GM12878 (cell line): ENCODE data around the gene NELFB. TPM values are rescaled to one million over a fixed set of nuclear protein-coding genes. Genes with fewer than 3 reads are reported as not detected.

Source experiments
- ATAC-seq: fragments of 200-7000 bp; cut with Tn5 transposase; 3 replicates; pipeline ENCODE4 v1.9.1; 2020; ENCODE audit warnings: mild to moderate bottlenecking, moderate library complexity
- BruUV-seq: library from RNA; stranded (reverse); fragments of 400-500 nt; replicated peaks from 2 replicates; lab custom pipeline; 2021; lab: Mats Ljungman, UMichigan
- CTCF ChIA-PET: fragments of 300-600 bp; sonication (Branson Sonifier 250); formaldehyde crosslinking; extraction: SDS; loops from one replicate; lab custom pipeline; 2021; ENCODE audit warnings: inconsistent platforms; lab: Yijun Ruan, JAX
- POLR2A ChIA-PET: fragments of 350-600 bp; formaldehyde crosslinking; extraction: SDS; loops from one replicate; lab custom pipeline; 2021; ENCODE audit warnings: inconsistent platforms; lab: Charles Lee
- RAD21 ChIA-PET: fragments of 300-600 bp; sonication (Branson Sonifier 250); formaldehyde crosslinking; loops from one replicate; lab custom pipeline; 2023; ENCODE audit warnings: antibody characterized with exemption; ENCODE audit not compliant: unreplicated experiment; lab: Charles Lee
- SMC1A ChIA-PET: fragments of 300-600 bp; sonication (Branson Sonifier 250); formaldehyde crosslinking; loops from one replicate; lab custom pipeline; 2023; ENCODE audit not compliant: unreplicated experiment, uncharacterized antibody; lab: Charles Lee
- DNase-seq: peaks from one replicate; pipeline ENCODE4 v3.0.0-alpha.2; 2011; ENCODE audit warnings: low read depth, low spot score
- FAIRE-seq: peaks from 3 replicates; lab custom pipeline; 2011; peaks lifted over from hg19 to GRCh38; lab: Jason Lieb, UNC
- H2AFZ ChIP-seq: 2 replicates; pipeline ENCODE4 v1.6.0; 2011; ENCODE audit warnings: low read depth, low read length, control low read depth; ENCODE audit not compliant: control insufficient read depth
- H3K27ac ChIP-seq: 2 replicates; pipeline ENCODE4 v1.5.1; 2011; ENCODE audit warnings: control low read depth; ENCODE audit not compliant: control insufficient read depth, insufficient read depth
- H3K27me3 ChIP-seq, 2 experiments: replicated peaks in 1 of 2; 2 replicates each; pipeline versions ENCODE4 v1.6.0 to v1.6.1; 2011; ENCODE audit warnings: low read length in 1 of 2; ENCODE audit not compliant: control insufficient read depth in 2 of 2, insufficient read depth in 2 of 2
- H3K36me3 ChIP-seq, 2 experiments: 2 replicates each; pipeline ENCODE4 v1.5.1; 2011; ENCODE audit warnings: low read length in 1 of 2; ENCODE audit not compliant: control insufficient read depth in 2 of 2, insufficient read depth in 2 of 2
- H3K4me1 ChIP-seq: 2 replicates; pipeline ENCODE4 v1.6.1; 2011; ENCODE audit warnings: mild to moderate bottlenecking, low read length, moderate library complexity, mixed read lengths; ENCODE audit not compliant: control insufficient read depth, insufficient read depth
- H3K4me2 ChIP-seq: 2 replicates; pipeline ENCODE4 v1.6.0; 2011; ENCODE audit warnings: control low read depth; ENCODE audit not compliant: control insufficient read depth, insufficient read depth
- H3K4me3 ChIP-seq: fragments of 200-600 bp; sonication (generic); 2 replicates; pipeline ENCODE4 v1.5.1; 2016
- H3K79me2 ChIP-seq: 2 replicates; pipeline ENCODE4 v1.6.0; 2011; ENCODE audit warnings: low read length; ENCODE audit not compliant: control insufficient read depth, insufficient read depth
- H3K9ac ChIP-seq: 2 replicates; pipeline ENCODE4 v1.8.0; 2011; ENCODE audit warnings: low read length, control low read depth, mixed read lengths; ENCODE audit not compliant: control insufficient read depth, insufficient read depth
- H3K9me3 ChIP-seq: replicated peaks from 3 replicates; pipeline ENCODE4 v1.5.1; 2011; ENCODE audit warnings: mild to moderate bottlenecking, low read length; ENCODE audit not compliant: control insufficient read depth, insufficient read depth
- H4K20me1 ChIP-seq: 2 replicates; pipeline ENCODE4 v1.6.0; 2011; ENCODE audit not compliant: control insufficient read depth, insufficient read depth
- ATF2 ChIP-seq: IDR thresholded peaks from 2 replicates; pipeline ENCODE4 v1.6.1; 2012; ENCODE audit warnings: low read length, inconsistent platforms
- BCL11A ChIP-seq: IDR thresholded peaks from 2 replicates; pipeline ENCODE4 v1.6.1; 2011; ENCODE audit warnings: low read depth, low read length
- BCL3 ChIP-seq: IDR thresholded peaks from 2 replicates; pipeline ENCODE4 v1.6.1; 2011; ENCODE audit warnings: borderline replicate concordance, low read depth, mild to moderate bottlenecking, moderate library complexity, low read length; ENCODE audit not compliant: insufficient read depth, poor library complexity, severe bottlenecking
- FOS ChIP-seq: IDR thresholded peaks from 3 replicates; pipeline ENCODE4 v1.6.1; 2011; ENCODE audit warnings: borderline replicate concordance; ENCODE audit not compliant: insufficient read length; ENCODE audit errors: extremely low read depth
- HCFC1 ChIP-seq: fragments of 150-350 bp; IDR thresholded peaks from 2 replicates; pipeline ENCODE4 v1.6.1; 2014; ENCODE audit warnings: low read length
- NFXL1 ChIP-seq: fragments of 450-650 bp; IDR thresholded peaks from 2 replicates; pipeline ENCODE4 v1.6.1; 2017; ENCODE audit warnings: antibody characterized with exemption, mild to moderate bottlenecking, borderline replicate concordance
- POU2F2 ChIP-seq: IDR thresholded peaks from 3 replicates; pipeline ENCODE4 v1.6.1; 2011; ENCODE audit warnings: low read depth, mild to moderate bottlenecking, low read length, borderline replicate concordance
- RELA ChIP-seq: fragments of 450-650 bp; IDR thresholded peaks from 2 replicates; pipeline ENCODE4 v1.8.0; 2014; ENCODE audit warnings: borderline replicate concordance; ENCODE audit not compliant: partially characterized antibody
- TARDBP ChIP-seq: IDR thresholded peaks from 2 replicates; pipeline ENCODE4 v1.6.1; 2016; ENCODE audit warnings: borderline replicate concordance
- ZBTB4 ChIP-seq: fragments of 450-650 bp; formaldehyde crosslinking; IDR thresholded peaks from 2 replicates; pipeline ENCODE4 v1.4.0; 2022; ENCODE audit warnings: mild to moderate bottlenecking, moderate library complexity
- ZNF622 ChIP-seq: fragments of 450-650 bp; IDR thresholded peaks from 2 replicates; pipeline ENCODE4 v1.6.1; 2017; ENCODE audit warnings: mild to moderate bottlenecking, inconsistent platforms
- WGBS: methylation state at CpG from one replicate; pipeline ENCODE4 v1.1.6; 2016; ENCODE audit warnings: low lambda C conversion rate; ENCODE audit not compliant: insufficient replicate concordance, insufficient coverage; ENCODE audit errors: missing lambda C conversion rate; 5-methylcytosine and 5-hydroxymethylcytosine counted together
- in situ Hi-C: fragments of 300-500 bp; cut with MboI; formaldehyde crosslinking; loops from 9 replicates; pipeline ENCODE4 v1.14.3; 2018; ENCODE audit warnings: mixed read lengths
- intact Hi-C: fragments of 100-400 bp; cut with micrococcal nuclease; formaldehyde crosslinking; loops from one replicate; pipeline ENCODE4 v1.14.2; 2022; ENCODE audit not compliant: unreplicated experiment
- polyA plus RNA-seq, 11 experiments: library from polyadenylated mRNA; depleted of rRNA in 4 of 11; unstranded in 6 of 11; stranded (reverse) in 5 of 11; fragments of >200 nt; fragmentation: Nextera tagmentation in 4 of 11; fragmentation: Illumina TruSeq in 1 of 11; extraction: Ambion mirVana in 4 of 11; extraction: Trizol in 1 of 11; gene quantifications; 1 replicate in 1 of 11; 2 replicates in 10 of 11; pipeline versions ENCODE4 v1.2.1 to v1.2.3, GENCODE V29; 2011 to 2016; ENCODE audit warnings: inconsistent platforms in 2 of 11, missing spikeins in 2 of 11, low read depth in 1 of 11
- total RNA-seq, 4 experiments: library from RNA; depleted of rRNA in 3 of 4; stranded (reverse); fragments of >200 nt in 3 of 4; fragmentation: Illumina TruSeq in 1 of 4; extraction: Trizol in 1 of 4; gene quantifications; 2 replicates each; pipeline versions ENCODE4 v1.2.1 to v1.2.3, GENCODE V29; 2013 to 2021
- TF ChIP-seq, protein P1 (sequence below): fragments of 450-650 bp; IDR thresholded peaks from 2 replicates; pipeline ENCODE4 v1.6.1; 2017; ENCODE audit warnings: mild to moderate bottlenecking
- TF ChIP-seq, protein P2 (sequence below): IDR thresholded peaks from 2 replicates; pipeline ENCODE4 v1.6.1; 2012; ENCODE audit warnings: low read depth, low read length, improper control_type of control experiment

The NELFB gene
- total and polyA plus RNA-seq, 10 of the 15 experiments (the other 5 are each of a cell fraction or from before 2014, with no cell fraction given) = 0.19 to 63.4 (median 30.9) TPM

DNA sequence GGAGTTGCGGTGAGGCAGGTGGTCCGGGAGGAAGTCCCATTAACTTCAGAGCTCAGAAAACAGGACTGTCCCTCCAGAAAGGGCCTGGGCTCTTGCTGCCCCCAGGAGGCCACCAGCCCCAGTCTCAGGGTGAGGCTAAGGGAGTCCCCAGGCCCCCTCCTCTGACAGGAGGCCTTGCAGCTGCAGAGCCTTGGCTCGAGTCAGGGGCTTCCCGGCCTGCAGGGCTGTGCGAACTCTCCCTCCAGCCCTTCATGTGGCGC, 7.3 kb upstream of the NELFB start:
- Histone ChIP-seq H3K27me3 (no peaks in the 10 kb centered on the region), H3K9ac (no peak overlapping the region), H3K79me2 (peaks cover 8% of the 10 kb centered on the region), H3K4me3 (no peak overlapping the region), H4K20me1 (no peaks in the 10 kb centered on the region), H3K4me1 (peaks cover 15% of the 10 kb centered on the region), H2AFZ (no peak overlapping the region)
- BruUV-seq = no TSS peak
- no peak for ATAC-seq
- ChIA-PET SMC1A (no interaction called here), RAD21 (no interaction called here), POLR2A (interaction anchor here (0.6 kb wide), 1 partner anchor 15 kb away, joined by 3 read pairs; no protein-coding TSS in a partner anchor), CTCF (no interaction called here)
- no peak for DNase-seq
- intact Hi-C loops (no loop called here), in situ Hi-C loops (no loop called here)
- TF ChIP-seq BCL3 = no peak
- no peak for TF ChIP-seq TARDBP
- no peak for TF ChIP-seq BCL11A
- no peak for TF ChIP-seq POU2F2
- no peak for TF ChIP-seq RELA
- TF ChIP-seq ATF2 = no peak
- TF ChIP-seq ZNF622 = no peak
- TF ChIP-seq FOS = no peak
- TF ChIP-seq, protein P1, sequence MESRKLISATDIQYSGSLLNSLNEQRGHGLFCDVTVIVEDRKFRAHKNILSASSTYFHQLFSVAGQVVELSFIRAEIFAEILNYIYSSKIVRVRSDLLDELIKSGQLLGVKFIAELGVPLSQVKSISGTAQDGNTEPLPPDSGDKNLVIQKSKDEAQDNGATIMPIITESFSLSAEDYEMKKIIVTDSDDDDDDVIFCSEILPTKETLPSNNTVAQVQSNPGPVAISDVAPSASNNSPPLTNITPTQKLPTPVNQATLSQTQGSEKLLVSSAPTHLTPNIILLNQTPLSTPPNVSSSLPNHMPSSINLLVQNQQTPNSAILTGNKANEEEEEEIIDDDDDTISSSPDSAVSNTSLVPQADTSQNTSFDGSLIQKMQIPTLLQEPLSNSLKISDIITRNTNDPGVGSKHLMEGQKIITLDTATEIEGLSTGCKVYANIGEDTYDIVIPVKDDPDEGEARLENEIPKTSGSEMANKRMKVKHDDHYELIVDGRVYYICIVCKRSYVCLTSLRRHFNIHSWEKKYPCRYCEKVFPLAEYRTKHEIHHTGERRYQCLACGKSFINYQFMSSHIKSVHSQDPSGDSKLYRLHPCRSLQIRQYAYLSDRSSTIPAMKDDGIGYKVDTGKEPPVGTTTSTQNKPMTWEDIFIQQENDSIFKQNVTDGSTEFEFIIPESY = no peak
- no peak for TF ChIP-seq HCFC1
- TF ChIP-seq, protein P2, sequence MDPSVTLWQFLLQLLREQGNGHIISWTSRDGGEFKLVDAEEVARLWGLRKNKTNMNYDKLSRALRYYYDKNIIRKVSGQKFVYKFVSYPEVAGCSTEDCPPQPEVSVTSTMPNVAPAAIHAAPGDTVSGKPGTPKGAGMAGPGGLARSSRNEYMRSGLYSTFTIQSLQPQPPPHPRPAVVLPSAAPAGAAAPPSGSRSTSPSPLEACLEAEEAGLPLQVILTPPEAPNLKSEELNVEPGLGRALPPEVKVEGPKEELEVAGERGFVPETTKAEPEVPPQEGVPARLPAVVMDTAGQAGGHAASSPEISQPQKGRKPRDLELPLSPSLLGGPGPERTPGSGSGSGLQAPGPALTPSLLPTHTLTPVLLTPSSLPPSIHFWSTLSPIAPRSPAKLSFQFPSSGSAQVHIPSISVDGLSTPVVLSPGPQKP = no peak
- TF ChIP-seq NFXL1 = no peak
- TF ChIP-seq ZBTB4 (CRISPR knock-in tag) = no peak
- TF ChIP-seq, all 136 proteins: peak for 0
- FAIRE-seq = no peak
- H3K9me3 ChIP-seq = no peaks in the 10 kb centered on the region
- H3K4me2 ChIP-seq = no peak overlapping the region
- WGBS = 63% methylated on average over 6 of the region's 6 CpGs
- H3K27ac ChIP-seq = no peak overlapping the region
- peaks cover 6 to 7% of the 10 kb centered on the region in 2 experiments for H3K36me3 ChIP-seq
